ENCODE results near the gene SMU1.

DNA sequence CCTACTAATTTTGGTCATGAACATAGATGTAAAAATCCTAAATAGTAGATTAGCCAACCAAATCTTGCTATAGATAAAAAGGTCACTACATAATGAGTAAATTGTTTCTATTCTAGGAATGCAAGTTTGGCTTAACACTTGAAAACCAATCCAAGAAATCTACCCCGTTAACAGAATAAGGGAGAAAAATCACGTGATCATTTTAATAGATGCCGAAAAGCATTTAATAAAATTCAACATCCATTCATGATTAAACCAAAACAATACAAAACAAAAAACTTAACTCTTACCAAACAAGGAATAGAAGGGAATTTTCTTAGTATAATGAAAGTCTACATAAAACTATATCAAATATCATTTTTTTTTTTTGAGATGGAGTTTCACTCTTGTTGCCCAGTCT is 20.7 kb upstream of the SMU1 start:
- TF ChIP-seq, protein P1, sequence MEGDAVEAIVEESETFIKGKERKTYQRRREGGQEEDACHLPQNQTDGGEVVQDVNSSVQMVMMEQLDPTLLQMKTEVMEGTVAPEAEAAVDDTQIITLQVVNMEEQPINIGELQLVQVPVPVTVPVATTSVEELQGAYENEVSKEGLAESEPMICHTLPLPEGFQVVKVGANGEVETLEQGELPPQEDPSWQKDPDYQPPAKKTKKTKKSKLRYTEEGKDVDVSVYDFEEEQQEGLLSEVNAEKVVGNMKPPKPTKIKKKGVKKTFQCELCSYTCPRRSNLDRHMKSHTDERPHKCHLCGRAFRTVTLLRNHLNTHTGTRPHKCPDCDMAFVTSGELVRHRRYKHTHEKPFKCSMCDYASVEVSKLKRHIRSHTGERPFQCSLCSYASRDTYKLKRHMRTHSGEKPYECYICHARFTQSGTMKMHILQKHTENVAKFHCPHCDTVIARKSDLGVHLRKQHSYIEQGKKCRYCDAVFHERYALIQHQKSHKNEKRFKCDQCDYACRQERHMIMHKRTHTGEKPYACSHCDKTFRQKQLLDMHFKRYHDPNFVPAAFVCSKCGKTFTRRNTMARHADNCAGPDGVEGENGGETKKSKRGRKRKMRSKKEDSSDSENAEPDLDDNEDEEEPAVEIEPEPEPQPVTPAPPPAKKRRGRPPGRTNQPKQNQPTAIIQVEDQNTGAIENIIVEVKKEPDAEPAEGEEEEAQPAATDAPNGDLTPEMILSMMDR (IDR thresholded peaks at IDR 0.05; ENCODE audit: poor library complexity): no peak
- TF ChIP-seq EZH2phosphoT487 (IDR thresholded peaks at IDR 0.05; ENCODE audit: low read depth, severe bottlenecking, unreplicated experiment): no peak

All from hepatocyte (in vitro differentiated cells).